K562 (cell line): ENCODE results near the gene GFI1B. TPM values are rescaled to one million over a fixed set of nuclear protein-coding genes. Genes with fewer than 3 reads are reported as not detected.

Source experiments
- ARNT ChIP-seq, 2 experiments: fragments of 450-650 bp; IDR thresholded peaks; 2 replicates each; pipeline ENCODE4 v1.6.1; 2016; ENCODE audit warnings: mild to moderate bottlenecking in 1 of 2
- DACH1 ChIP-seq: fragments of 450-650 bp; IDR thresholded peaks from 2 replicates; pipeline ENCODE4 v1.6.1; 2018; ENCODE audit not compliant: partially characterized antibody
- FOXK2 ChIP-seq, 2 experiments: fragments of 450-650 bp; IDR thresholded peaks in 1 of 2; conservative IDR thresholded peaks in 1 of 2; 2 replicates each; pipeline ENCODE4 v1.6.1; 2016; ENCODE audit warnings: low read depth in 2 of 2, mild to moderate bottlenecking in 1 of 2
- FUS ChIP-seq: fragments of 200-400 bp; formaldehyde crosslinking; optimal IDR thresholded peaks from 2 replicates; pipeline ENCODE3; 2017; ENCODE audit warnings: low read depth, low read length
- NFE2 ChIP-seq: IDR thresholded peaks from 2 replicates; pipeline ENCODE4 v1.6.1; 2014; ENCODE audit warnings: antibody characterized with exemption, low read depth
- SETDB1 ChIP-seq: IDR thresholded peaks from one replicate; pipeline ENCODE4 v1.6.1; 2012; ENCODE audit warnings: low read length, control low read depth, inconsistent platforms
- TAF9B ChIP-seq: fragments of 450-650 bp; IDR thresholded peaks from 2 replicates; pipeline ENCODE4 v1.6.1; 2018; ENCODE audit warnings: mild to moderate bottlenecking; ENCODE audit not compliant: partially characterized antibody
- ZFP36 ChIP-seq: fragments of 150-350 bp; IDR thresholded peaks from 2 replicates; pipeline ENCODE4 v1.6.1; 2018; ENCODE audit warnings: low read length, low read depth; ENCODE audit not compliant: partially characterized antibody
- ZNF75A ChIP-seq: fragments of 450-650 bp; formaldehyde crosslinking; IDR thresholded peaks from 2 replicates; pipeline ENCODE4 v1.4.0; 2020; ENCODE audit warnings: mild to moderate bottlenecking
- ZNF76 ChIP-seq: fragments of 250-450 bp; sonication (Bioruptor Pico); IDR thresholded peaks from 2 replicates; pipeline ENCODE4 v1.4.0; 2020; ENCODE audit warnings: mild to moderate bottlenecking, moderate library complexity, borderline replicate concordance
- ZNF785 ChIP-seq: fragments of 250-450 bp; sonication (Bioruptor Pico); IDR thresholded peaks from 2 replicates; pipeline ENCODE4 v1.4.0; 2020; ENCODE audit warnings: mild to moderate bottlenecking
- polyA plus RNA-seq, 8 experiments: library from polyadenylated mRNA; depleted of rRNA in 4 of 8; stranded (reverse) in 5 of 8; unstranded in 3 of 8; fragments of >200 nt; fragmentation: Nextera tagmentation in 2 of 8; fragmentation: Illumina TruSeq in 1 of 8; extraction: Ambion mirVana in 2 of 8; extraction: Trizol in 1 of 8; gene quantifications; 2 replicates each; pipeline versions ENCODE4 v1.2.1 to v1.2.3, GENCODE V29; 2011 to 2014; ENCODE audit warnings: inconsistent platforms in 1 of 8, missing spikeins in 1 of 8
- total RNA-seq, 7 experiments: library from RNA; depleted of rRNA in 6 of 7; stranded (reverse); fragments of >200 nt in 6 of 7; fragmentation: Illumina TruSeq in 2 of 7; extraction: Trizol in 2 of 7; gene quantifications; 2 replicates each; pipeline versions ENCODE4 v1.2.1 to v1.2.3, GENCODE V29; 2011 to 2021; ENCODE audit warnings: low replicate concordance in 1 of 7
- TF ChIP-seq, protein P1 (sequence below): fragments of 250-450 bp; sonication (Bioruptor Pico); IDR thresholded peaks from 2 replicates; pipeline ENCODE4 v1.8.0; 2022; ENCODE audit warnings: moderate library complexity, mild to moderate bottlenecking, inconsistent platforms
- TF ChIP-seq, protein P2 (sequence below): sonication (generic); formaldehyde crosslinking; IDR thresholded peaks from 2 replicates; pipeline ENCODE4 v1.9.0; 2022; ENCODE audit warnings: mild to moderate bottlenecking, missing genetic modification reagents
- TF ChIP-seq, protein P3 (sequence below): sonication (generic); formaldehyde crosslinking; IDR thresholded peaks from 2 replicates; pipeline ENCODE4 v1.8.1; 2023; ENCODE audit warnings: missing genetic modification reagents, mild to moderate bottlenecking, borderline replicate concordance

Gene GFI1B
- total and polyA plus RNA-seq, 9 of the 15 experiments (the other 6 are each of a cell fraction or from before 2014, with no cell fraction given): 8.0 to 75.7 (median 34.5) TPM

DNA sequence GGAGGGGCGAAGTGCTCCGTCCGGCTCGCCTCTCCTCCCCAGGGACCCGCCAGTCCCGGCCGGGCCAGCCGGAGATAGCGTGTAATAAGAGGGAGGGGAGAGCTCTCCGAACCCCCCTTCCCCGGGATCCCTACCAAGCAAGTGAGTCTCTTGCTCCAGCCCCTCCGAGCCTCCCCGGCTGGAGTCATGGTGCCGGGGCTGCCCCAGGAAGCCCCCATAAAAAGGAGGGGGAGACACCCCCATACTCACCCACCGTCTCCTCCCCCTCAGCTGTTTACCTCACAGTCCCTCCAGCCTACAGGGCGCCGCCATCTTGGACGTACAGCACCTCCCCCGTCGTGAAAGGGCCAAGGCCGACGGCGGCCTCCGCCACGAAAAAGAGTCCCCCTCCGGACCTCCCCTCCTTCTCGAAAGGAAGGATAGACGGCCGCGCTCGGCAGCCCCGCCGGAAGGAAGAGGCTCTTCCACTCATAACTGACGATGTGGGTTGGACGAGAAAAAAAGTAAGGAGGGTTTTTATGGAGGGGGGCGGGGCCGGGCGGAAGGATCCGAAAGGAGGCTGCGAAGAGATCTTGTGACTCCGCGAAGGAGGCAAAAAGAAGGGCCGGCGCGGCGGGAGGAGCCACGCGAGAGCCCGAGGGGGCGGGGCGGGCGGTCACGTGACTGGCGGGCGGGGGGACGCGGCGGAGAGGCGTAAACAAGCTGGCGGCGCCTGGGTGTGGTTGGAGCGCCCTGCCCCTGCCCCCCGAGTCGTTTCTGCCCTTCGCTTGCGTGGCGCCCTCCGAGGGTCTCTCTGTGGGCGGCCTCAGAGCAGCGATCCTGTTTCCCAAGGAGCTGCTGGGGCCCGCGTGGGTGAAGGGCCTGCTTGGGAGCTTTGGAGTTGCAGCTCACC lies 34.0 kb upstream of the GFI1B start, which contains the start of gene TSC1 (continued):
- TF ChIP-seq, protein P1, sequence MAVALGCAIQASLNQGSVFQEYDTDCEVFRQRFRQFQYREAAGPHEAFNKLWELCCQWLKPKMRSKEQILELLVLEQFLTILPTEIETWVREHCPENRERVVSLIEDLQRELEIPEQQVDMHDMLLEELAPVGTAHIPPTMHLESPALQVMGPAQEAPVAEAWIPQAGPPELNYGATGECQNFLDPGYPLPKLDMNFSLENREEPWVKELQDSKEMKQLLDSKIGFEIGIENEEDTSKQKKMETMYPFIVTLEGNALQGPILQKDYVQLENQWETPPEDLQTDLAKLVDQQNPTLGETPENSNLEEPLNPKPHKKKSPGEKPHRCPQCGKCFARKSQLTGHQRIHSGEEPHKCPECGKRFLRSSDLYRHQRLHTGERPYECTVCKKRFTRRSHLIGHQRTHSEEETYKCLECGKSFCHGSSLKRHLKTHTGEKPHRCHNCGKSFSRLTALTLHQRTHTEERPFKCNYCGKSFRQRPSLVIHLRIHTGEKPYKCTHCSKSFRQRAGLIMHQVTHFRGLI (CRISPR knock-in tag): no peak
- no peak for TF ChIP-seq SETDB1
- TF ChIP-seq ZNF76 (CRISPR knock-in tag): peak; percentile 35; the same call in 1 of the 2 replicates
- TF ChIP-seq, protein P2, sequence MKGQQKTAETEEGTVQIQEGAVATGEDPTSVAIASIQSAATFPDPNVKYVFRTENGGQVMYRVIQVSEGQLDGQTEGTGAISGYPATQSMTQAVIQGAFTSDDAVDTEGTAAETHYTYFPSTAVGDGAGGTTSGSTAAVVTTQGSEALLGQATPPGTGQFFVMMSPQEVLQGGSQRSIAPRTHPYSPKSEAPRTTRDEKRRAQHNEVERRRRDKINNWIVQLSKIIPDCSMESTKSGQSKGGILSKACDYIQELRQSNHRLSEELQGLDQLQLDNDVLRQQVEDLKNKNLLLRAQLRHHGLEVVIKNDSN (CRISPR knock-in tag): peak; percentile 82
- no peak for TF ChIP-seq NFE2
- no peak for TF ChIP-seq FUS
- TF ChIP-seq ZNF785 (CRISPR knock-in tag): no peak
- peak; percentile 95 to 98 for TF ChIP-seq FOXK2 (conservative IDR thresholded peaks at IDR 0.05 in 1 of 2, IDR thresholded peaks at IDR 0.05 in 1 of 2; ENCODE audit: low read depth in 2 of 2)
- peak; percentile 85 for TF ChIP-seq DACH1
- no peak for TF ChIP-seq ZNF75A (CRISPR knock-in tag)
- TF ChIP-seq, protein P3, sequence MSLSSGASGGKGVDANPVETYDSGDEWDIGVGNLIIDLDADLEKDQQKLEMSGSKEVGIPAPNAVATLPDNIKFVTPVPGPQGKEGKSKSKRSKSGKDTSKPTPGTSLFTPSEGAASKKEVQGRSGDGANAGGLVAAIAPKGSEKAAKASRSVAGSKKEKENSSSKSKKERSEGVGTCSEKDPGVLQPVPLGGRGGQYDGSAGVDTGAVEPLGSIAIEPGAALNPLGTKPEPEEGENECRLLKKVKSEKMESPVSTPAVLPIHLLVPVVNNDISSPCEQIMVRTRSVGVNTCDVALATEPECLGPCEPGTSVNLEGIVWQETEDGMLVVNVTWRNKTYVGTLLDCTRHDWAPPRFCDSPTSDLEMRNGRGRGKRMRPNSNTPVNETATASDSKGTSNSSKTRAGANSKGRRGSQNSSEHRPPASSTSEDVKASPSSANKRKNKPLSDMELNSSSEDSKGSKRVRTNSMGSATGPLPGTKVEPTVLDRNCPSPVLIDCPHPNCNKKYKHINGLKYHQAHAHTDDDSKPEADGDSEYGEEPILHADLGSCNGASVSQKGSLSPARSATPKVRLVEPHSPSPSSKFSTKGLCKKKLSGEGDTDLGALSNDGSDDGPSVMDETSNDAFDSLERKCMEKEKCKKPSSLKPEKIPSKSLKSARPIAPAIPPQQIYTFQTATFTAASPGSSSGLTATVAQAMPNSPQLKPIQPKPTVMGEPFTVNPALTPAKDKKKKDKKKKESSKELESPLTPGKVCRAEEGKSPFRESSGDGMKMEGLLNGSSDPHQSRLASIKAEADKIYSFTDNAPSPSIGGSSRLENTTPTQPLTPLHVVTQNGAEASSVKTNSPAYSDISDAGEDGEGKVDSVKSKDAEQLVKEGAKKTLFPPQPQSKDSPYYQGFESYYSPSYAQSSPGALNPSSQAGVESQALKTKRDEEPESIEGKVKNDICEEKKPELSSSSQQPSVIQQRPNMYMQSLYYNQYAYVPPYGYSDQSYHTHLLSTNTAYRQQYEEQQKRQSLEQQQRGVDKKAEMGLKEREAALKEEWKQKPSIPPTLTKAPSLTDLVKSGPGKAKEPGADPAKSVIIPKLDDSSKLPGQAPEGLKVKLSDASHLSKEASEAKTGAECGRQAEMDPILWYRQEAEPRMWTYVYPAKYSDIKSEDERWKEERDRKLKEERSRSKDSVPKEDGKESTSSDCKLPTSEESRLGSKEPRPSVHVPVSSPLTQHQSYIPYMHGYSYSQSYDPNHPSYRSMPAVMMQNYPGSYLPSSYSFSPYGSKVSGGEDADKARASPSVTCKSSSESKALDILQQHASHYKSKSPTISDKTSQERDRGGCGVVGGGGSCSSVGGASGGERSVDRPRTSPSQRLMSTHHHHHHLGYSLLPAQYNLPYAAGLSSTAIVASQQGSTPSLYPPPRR (CRISPR knock-in tag): no peak
- no peak for TF ChIP-seq ZFP36
- peak; percentile 100 for TF ChIP-seq TAF9B
- TF ChIP-seq ARNT (IDR thresholded peaks at IDR 0.05): peak; percentile 94 to 98
